Glomerular visceral epithelial cell (primary cell): ENCODE results near the gene HYDIN.

ENCODE experiments used
- DNase-seq: peaks from one replicate; pipeline ENCODE4 v3.0.0-alpha.2; 2016; ENCODE audit errors: extremely low spot score

Gene HYDIN

DNA sequence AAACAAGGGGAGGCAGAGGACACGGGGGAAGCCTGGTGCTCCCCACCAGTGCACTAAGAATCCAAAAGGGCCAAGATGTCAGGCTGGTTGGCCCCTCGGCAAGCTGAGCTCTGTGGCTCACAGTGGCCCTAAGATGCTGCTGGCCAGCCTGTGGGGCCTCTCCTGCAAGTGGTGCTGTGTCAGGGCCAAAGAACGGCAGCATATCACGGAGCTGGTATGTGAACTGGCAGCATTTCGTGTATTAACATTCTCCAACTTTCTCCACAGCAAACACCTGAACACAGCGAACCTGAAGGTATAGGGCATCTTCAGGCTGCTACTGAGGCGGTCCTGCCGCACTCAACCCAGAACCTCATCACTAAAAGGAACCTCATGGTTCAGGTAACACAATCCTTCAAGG is 464.3 kb downstream of the HYDIN start:
- no peak for DNase-seq

DNA sequence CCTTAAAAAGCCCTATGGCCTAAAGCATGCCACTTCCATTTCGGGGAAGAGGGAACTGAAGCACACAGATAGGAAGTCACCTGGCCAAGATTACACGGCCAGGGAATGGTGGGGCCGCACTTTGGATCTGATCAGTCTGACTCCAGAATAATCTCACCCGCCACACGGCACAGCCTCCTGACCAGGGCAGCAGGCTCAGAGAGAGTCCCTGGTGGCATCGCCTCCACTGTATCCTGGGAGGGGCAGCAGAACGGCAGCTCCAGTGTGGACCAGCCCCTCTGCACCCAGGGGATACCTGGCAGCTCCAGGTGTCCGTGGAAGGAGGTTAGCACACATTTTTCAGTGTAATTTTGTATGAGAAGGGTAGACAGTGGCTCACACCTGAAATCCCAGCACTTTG is 465.0 kb downstream of the HYDIN start:
- DNase-seq: no peak

DNA sequence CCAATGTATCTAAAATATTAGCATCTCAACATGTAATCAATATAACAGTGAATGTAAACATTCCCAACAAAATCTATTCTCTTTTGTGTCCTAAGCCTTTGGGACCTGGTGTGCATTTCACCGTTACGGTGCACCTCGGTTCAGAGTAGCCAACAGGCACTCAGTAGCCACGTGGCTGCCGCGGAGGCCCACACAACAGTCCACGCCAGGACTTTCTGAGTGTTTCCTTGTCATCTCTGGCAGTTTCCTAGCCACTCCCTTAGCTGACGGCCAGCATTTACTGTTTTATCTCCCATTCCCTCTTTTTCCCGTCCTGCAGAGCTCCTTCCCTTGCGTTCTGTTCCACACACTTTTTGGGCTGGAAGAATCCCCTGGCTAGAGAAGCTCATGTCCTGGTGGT is 465.9 kb downstream of the HYDIN start:
- DNase-seq: no peak

DNA sequence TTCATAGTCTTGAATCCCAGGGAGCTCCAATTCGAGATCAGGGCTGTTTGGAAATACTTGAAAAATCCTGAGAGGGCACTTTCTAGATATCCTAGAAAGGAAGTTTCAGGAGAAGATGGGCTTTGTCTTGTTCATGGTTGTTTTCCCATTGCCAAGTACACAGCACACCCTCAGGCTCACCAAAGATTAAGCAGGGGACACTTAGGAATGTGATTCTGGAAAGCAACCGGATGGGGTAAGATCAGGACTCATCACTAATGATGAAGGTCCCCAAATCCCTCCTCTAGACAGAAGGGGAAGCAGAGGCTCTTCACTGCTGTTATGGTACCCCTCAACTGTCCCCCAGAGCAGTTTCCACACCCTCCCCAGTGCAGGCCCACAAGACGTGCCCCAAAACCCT is 470.3 kb downstream of the HYDIN start:
- no peak for DNase-seq

DNA sequence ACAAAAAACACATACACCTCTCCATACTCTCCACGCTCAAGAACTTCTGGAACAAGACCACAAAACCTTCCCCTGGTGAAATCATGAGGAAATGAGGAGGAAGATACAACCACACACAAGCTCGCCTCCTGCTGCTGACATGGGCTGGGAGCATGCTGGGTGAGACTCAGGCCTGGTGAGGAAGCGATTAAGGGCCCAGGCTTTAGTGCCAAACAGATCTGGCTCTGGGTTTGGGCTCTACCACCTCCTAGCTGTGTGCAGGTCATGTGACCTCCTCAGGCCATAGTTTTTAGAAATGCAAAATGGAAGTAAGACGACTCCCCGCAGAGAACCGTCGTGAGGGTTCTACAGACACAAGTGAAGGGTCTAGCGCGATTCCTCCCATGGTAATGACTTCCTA is 470.9 kb downstream of the HYDIN start:
- no peak for DNase-seq

DNA sequence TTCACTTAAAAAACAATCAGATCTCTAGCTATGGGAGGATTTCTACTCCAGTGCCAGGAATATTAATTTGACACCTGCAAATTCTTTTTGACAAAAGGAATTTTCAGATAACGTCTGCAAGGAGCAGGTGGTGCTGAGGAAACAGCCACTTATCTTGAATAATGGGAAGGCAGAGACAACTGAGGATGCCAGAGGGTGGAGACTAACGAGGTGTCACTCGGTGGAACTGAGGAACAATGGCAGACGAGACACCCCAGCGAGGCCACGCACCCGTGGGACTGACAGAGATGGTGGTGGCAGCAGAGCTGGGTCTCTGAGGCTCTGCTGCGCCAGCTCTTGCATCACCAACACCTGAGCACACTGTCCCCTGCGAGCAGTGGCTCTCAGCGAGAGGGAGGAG is 471.7 kb downstream of the HYDIN start:
- no peak for DNase-seq
